ENCODE data around the gene WNT3A.
A peak's percentile ranks its signal among the peaks of the same experiment; 100 is the strongest.

Gene WNT3A

DNA sequence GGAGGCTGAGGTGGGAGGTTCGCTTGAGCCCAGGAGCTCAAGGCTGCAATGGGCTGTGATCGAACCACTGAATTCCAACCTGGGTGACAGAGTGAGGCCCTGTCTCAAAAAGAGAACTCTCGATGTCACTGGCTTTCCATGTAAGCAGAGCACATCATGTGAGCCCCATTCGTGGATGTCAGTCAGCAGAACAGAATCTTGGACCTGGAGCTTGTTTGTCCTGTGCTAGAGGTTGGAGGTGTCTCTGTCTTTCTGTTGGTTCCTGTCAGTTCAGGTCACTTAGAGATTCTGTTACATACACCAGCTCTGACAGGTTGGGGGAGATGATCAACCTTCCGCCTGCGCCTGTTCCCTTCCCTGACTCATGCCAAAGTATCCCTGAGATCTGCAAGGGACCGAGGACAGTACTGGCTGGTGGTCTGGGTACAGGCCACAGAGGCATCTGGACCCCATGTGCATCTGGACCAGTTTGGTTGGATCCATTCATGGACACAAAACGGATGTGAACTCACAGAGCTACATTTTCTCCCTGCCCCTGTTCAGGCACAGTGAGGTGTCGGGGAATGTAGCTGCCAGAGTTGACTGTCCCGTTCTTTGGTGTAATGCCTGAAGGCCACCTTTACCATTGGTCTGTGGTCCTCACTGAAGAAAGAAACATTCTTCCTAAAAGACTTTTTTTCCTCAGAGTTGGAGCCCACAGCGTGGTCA lies 85.7 kb downstream of the WNT3A start:
- H3K4me3 ChIP-seq = no peak overlapping the region
- no peak overlapping the region for H3K27ac ChIP-seq
- DNase-seq (ENCODE audit: low spot score) = no peak
- TF ChIP-seq, protein P1, sequence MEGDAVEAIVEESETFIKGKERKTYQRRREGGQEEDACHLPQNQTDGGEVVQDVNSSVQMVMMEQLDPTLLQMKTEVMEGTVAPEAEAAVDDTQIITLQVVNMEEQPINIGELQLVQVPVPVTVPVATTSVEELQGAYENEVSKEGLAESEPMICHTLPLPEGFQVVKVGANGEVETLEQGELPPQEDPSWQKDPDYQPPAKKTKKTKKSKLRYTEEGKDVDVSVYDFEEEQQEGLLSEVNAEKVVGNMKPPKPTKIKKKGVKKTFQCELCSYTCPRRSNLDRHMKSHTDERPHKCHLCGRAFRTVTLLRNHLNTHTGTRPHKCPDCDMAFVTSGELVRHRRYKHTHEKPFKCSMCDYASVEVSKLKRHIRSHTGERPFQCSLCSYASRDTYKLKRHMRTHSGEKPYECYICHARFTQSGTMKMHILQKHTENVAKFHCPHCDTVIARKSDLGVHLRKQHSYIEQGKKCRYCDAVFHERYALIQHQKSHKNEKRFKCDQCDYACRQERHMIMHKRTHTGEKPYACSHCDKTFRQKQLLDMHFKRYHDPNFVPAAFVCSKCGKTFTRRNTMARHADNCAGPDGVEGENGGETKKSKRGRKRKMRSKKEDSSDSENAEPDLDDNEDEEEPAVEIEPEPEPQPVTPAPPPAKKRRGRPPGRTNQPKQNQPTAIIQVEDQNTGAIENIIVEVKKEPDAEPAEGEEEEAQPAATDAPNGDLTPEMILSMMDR (IDR thresholded peaks at IDR 0.05) = no peak

DNA sequence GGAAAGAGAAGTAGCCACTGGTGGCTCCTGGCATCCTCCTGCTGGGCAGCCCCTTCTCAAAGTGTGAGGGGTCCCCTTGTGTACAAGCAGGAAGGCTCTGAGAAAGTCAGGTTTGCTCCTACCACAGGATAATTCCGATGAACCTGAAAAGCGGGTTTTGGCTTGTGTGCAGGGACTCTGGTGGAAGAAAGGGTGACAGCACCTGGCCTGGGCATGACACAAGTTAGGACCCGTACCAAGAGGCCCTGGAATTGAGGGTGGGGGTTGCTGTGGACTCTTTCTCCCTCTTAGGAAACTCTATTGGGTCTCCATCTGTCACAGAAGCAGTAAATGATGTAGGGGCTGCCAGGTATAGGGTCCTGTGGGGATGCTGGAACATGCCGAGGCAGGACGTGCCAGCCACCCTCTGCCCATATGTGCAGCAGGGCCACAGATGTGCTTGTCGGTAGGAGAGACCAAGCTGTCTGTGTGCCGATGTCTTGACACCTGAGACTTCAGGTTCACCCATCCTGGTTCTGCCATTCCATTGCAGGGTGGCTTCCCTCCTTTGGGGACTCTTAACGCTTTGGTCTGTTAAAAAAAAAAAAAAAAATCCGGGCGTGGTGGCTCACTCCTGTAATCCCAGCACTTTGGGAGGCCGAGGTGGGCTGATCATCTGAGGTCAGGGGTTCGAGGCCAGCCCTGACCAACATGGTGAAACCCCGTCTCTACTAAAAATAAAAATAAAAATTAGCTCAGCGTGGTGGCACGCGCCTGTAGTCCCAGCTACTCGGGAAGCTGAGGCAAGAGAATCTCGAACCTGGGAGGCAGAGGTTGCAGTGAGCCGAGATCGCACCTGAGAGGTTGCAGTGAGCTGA lies 86.5 kb downstream of the WNT3A start:
- DNase-seq (ENCODE audit: low spot score) = peak; percentile 5
- Histone ChIP-seq H3K27ac (no peak overlapping the region), H3K4me3 (no peak overlapping the region)
- TF ChIP-seq, protein P1 (IDR thresholded peaks at IDR 0.05) = no peak

DNA sequence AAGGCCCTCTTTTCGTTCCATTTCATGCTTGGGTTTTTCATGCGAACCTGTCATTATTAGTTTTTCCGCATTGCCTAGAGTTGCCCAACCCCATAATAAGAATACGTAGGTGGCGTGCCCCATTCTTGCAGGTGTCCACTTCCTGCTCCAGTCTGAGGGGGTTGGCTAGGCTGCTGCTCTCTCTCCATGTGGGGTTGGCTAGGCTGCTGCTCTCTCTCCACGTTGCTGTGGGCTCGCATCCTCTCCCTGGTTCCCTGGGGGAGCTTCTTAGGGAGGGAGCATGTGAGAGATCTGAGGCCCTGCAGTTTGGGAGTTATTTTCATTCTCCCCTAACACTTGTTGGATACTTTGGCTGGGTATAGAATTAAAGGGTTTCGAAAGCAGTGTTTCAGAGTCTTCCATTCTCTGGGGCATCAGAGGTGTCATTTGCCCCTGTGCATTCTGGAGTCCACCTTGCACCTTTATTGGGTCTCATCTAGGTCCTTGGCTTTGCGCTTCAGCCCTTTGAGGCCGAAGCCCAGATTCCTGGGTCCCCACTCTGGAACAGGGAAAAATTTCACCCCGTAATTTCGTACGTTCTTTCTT lies 87.7 kb downstream of the WNT3A start:
- TF ChIP-seq, protein P1 (IDR thresholded peaks at IDR 0.05) = no peak
- no peak overlapping the region for H3K4me3 ChIP-seq
- peak; percentile 14 for DNase-seq (ENCODE audit: low spot score)

DNA sequence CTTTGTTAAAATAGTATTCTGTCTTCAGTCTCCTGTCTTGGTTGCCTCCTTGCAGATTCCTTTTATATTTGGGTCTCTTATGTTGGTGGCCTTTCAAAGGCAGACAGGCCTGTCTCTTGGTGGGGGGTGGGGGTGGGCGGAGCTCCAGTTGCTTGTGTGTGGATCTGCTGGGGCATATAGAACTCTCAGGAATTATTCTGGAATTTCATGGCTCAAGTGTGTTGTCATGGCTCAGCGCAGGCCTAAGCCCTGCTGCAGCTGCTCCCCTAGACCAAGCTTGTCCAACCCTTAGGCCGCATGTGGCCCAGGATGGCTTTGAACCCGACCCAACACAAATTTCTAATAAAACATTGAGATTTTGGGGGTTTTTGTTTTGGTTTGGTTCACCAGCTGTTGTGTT lies 88.4 kb downstream of the WNT3A start:
- TF ChIP-seq, protein P1 (IDR thresholded peaks at IDR 0.05) = no peak
- Histone ChIP-seq H3K4me3 (no peak overlapping the region), H3K27ac (no peak overlapping the region)
- peak; percentile 28 for DNase-seq (ENCODE audit: low spot score)

More for the DNA sequence above, 87.7 kb downstream of the WNT3A start:
- no peak overlapping the region for H3K27ac ChIP-seq

DNA sequence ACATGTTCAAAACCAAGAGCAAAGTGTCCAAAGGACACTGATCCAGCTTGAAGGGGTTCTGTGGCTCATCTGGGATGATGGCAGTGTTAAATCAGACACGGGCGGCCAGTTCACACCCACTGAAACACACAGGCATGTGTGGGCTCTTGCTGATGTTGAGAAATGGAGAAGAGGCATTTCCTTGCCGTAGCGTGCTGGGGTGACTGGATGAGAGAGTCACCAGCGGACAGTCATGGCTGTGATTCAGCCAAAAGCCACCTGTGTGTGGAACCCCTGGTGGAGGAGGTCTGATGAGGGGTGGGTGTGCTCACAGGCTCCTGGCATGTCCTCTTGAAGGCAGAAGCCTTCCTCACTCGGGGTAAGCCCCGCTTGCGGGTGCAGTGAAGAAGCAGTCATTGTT lies 89.1 kb downstream of the WNT3A start:
- no peak overlapping the region for H3K4me3 ChIP-seq
- no peak overlapping the region for H3K27ac ChIP-seq
- TF ChIP-seq, protein P1 (IDR thresholded peaks at IDR 0.05) = no peak
- peak; percentile 69 for DNase-seq (ENCODE audit: low spot score)

DNA sequence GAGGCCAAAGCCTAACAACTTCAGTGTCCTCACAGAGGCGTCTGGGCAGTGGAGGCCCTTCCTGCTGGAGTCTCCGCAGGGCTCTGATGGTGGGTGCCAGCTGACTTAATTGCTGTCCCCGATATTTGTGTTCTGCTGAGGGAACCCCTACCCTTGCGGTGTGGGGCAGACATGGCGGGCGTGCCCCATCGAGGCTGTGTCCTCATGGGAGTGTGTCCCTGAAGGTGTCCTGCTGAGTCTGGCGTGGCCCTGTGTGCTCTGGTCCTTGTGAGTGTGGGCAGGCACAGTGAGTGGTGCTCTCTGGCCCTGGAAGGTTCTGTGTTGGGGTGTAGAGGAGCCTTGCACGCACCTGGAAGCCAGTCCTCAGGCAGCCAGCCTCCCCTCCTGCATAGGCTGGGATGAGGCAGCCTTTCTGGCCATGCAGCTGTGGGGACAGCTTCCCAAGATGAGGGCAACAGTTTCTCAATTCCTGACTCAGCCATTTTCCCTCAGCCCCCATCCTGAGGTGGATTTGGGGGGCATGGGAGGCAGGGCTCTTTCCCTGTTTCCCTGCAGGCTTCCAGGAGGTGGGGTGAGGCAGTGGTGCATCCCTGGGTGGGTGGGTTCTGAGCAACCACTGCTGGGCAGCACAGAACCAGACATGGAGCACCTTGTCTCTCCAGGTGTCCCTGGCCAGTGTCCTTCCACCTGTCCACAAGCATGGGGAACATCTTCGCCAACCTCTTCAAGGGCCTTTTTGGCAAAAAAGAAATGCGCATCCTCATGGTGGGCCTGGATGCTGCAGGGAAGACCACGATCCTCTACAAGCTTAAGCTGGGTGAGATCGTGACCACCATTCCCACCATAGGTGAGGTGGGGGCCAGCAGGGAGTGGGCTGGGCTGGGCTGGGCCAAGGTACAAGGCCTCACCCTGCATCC lies 89.9 kb downstream of the WNT3A start:
- TF ChIP-seq, protein P1 (IDR thresholded peaks at IDR 0.05) = no peak
- Histone ChIP-seq H3K4me3 (no peak overlapping the region), H3K27ac (no peak overlapping the region)
- peak; percentile 66 for DNase-seq (ENCODE audit: low spot score)
